Stimulated activated CD8-positive, alpha-beta memory T cell treated with anti-CD3 and anti-CD28 coated beads, Interleukin-4, amount 100 ng/mL, for 4 hours (primary cell): ENCODE measurements around the gene XCL2.
"Not testable (repeated sequence)": the region's sequence is repeated elsewhere in the genome, so short reads cannot be mapped to it uniquely, and the experiment has no call there.

ENCODE experiments used
- DNase-seq, 2 donors: peaks; one replicate each; pipeline ENCODE4 v3.0.0-alpha.2; 2020; ENCODE audit warnings: low read depth in 2 of 2, low spot score in 1 of 2

Gene XCL2

DNA sequence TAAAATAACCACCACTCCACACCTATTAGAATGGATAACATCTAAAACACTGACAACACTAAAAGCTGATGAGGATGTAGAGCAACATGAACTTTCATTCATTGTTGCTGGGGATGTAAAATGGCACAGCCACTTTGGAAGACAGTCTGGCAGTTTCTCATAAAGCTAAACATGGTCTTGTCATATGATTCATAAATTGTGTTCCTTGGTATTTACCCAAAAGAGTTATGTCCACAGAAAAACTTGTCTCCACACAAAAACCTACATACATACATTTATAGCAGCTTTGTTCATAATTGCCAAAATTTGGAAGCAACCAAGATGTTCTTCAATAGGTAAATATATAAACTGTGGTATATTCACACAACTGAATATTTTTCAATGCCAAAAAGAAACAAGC is 16.6 kb upstream of the XCL2 start:
- no peak for DNase-seq

- no peak for DNase-seq
Observed at GRCh38 chr1:168556647-168557046, 12.8 kb upstream of the XCL2 start.

DNA sequence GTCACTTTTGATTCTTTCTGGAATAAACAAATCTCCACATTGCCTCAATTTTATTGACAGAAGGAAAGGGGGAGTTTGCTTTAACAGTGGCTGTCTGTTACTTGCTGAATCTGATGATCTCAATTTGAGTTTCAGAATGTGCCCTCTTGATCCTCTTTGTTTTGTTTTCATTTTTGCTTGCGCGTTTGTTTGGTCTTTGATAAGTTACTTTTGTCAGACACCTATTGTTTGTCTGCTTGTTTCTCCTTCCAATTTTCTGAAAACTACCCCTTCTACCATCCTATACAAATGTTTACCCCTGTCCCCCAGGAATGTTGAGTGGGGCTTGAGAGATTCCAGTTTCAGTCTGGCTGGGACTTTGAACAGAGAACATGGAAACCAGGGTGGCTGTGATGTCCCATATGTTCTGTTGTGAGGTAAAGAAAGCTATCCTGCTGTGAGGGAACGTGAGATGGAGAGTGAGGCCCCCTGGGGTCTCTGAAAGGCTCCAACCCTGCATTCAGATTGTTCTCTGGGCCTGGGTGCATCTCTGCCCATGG is 11.8 kb upstream of the XCL2 start:
- DNase-seq = no peak

DNA sequence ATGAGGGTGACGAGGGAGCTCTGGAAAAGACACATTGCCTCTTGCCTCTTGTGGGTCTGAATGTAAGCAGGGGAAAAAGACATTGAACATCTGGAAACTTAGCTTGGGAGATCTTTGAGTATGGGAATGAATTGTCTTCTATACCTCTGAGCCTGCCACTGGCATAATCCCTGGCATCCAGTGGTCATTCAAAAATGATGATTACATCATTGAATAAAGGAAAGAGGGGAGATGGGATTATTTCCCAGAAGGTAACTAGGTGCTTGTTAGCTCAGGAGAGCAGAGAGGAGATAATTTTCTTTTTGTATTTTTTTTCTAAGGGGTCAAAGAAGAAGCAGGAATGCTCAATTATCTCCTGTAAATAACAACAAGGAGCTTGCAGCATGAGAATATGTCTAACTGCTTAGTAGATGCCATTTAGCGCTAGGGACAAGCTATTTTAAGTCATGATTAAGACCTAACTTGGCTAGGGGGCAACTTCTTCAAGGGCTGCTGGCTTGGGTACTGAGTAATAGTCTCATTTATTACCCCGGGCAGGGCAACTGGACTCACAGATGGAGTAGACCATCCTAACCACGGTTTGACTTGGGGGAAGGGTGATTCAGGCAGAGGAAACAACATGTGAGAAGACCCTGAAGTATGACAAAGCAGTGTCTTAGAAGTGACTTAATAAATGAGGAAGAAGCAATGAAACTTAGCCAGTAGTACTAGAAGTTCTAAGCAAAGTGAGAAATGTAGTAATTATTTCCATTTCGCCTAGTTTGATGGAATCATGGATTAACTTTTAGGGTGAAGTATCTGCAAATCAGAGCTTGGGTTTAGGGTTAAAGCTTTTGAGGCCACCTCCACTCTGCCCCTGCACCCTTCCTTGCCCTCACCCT is 11.0 kb upstream of the XCL2 start:
- DNase-seq = no peak

- no peak for DNase-seq
Observed at GRCh38 chr1:168553680-168554553, 10.1 kb upstream of the XCL2 start.

GRCh38 chr1:168552961-168553360 is 9.2 kb upstream of the XCL2 start:
- no peak for DNase-seq

GRCh38 chr1:168551688-168552087 is 7.9 kb upstream of the XCL2 start:
- DNase-seq = no peak

DNA sequence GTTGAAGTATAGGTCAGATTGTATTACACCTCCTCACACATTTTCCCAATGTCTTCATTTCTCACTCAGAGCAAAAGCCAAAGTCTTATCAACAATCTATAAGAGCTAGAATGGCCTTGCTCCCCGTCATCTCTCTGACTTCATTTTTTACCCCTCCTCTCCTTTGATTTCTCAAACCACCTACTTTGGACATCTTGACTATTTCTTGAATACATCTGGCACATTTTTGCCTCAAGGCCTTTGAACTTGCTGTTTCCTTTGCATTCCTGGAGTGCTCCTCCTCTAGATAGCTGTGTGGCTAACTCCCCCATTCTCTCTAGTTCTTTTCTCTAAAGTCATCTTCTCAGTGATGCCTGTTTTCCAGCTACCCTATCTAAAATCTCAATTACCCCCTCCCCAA is 7.2 kb upstream of the XCL2 start:
- no peak for DNase-seq

DNA sequence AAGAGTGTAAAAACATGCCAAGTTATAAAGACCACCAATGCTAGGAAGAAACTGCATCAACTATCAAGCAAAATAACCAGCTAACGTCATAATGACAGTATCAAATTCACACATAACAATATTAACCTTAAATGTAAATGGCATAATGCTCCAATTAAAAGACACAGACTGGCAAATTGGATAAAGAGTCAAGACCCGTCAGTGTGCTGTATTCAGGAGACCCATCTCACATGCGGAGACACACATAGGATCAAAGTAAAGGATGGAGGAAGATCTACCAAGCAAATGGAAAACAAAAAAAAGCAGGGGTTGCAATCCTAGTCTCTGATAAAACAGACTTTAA is 2.7 kb upstream of the XCL2 start:
- not testable (repeated sequence) for DNase-seq

GRCh38 chr1:168545678-168546552 is 2.1 kb upstream of the XCL2 start:
- DNase-seq = not testable (repeated sequence)

GRCh38 chr1:168542978-168543377 is 819 bp downstream of the XCL2 start:
- DNase-seq = not testable (repeated sequence)

GRCh38 chr1:168540798-168541197 is 3.0 kb downstream of the XCL2 start:
- DNase-seq = not testable (repeated sequence)

GRCh38 chr1:168535536-168535935 is 8.3 kb downstream of the XCL2 start:
- no peak for DNase-seq

DNA sequence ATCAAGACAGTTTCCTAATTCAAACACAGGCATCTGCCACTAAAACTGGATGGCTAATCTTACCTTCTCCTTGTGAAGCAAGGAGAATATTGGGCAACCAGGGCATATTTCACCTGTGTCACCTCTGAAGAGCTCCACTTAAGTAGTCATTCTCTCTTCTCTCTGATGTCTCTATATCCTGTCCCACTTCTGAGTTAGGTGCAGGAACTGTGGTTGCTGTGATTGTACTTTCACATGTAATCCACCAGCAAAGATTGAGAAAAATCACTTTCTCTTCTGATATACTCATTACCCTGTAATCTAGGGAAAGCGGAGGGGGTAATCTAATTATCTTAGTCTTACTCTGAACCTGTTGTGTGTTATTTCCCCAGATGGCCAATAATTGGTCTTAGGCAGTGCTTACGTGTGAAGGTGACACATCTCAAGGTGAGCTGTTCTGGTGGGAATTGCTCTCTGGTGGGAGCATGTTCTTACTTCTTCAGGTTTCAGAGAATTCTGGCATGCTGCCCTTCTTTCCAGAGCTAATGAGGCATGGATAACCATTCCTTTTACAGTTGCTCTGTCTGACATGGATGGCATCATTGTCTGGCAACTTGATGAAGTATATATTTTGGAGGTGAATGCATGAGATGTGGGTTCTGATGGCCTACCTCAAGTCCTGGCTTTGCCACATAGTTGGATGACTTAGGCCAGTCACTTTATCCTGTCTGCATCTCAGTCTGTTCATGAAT is 12.0 kb downstream of the XCL2 start:
- no peak for DNase-seq

DNA sequence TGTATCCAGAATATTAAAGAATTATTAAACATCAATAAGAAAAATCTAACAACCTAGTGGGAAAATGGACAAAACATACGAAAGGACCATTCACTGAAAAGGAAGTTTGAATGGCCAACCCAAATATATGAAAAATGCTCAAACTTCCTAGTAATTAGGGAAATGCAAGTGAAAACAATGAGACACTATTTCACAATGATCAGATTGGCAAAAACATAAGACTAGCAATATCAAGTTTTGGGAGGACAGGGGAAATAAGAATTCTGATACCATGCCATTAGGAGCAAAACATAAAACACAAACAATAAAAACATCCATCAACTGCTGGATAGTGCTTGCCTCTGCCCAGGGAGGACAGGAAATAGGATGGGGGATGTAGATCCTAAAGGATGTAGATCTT is 14.3 kb downstream of the XCL2 start:
- no peak for DNase-seq

- no peak for DNase-seq
Observed at GRCh38 chr1:168521401-168522000, 22.3 kb downstream of the XCL2 start.

- DNase-seq = no peak
Observed at GRCh38 chr1:168520832-168521231, 23.0 kb downstream of the XCL2 start.

DNA sequence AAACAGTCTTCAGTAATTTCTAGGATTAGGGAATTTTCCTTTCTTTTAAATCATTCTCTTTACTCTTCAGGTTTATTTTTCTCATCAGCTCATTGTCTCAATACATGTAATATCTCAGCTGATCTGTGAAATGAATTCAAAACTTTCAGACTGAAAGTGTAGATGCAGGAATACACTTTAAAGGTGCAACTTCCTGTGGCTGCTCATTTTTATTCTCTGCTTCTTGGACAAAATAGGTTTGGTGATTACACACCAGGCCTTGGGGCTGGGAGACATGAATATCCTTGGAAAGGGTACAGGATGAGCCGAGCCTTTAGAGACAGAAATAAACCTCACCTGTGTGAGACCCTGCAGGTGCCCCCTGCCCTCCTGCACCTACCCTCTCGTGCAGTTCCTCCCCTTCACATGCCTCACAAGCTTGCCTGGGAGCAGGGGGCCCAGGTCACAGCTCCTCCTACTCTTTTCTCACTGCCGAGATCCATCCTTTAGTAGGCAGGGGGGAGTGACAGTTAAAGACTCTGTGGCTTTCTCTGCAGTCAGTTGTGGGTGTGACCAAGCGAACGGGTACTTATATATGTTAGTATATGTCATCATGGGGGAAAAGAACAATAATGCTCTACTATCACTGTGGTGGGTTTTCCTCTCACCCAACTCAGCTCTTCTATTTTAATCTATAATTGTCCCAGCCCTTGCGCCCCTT is 23.6 kb downstream of the XCL2 start:
- peak in 1 of 2 donors; percentile 42 for DNase-seq

DNA sequence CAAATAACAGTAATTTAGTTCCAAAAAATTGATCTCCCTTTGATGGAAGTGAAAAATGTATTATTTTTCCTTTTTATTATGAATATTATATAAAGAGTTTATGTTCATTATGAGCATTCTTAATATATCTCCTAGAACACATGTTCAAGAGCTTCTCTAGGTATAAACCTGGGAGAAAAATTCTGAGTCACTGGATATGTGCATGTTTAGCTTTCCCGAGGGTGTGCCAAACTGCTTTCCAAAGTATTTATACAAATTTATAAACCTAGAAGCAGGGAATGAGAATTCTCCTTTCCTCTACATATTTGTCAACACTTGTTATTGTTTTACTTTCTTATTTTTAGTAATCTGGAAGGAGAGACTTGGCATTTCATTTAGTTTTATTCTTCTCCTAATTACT is 25.0 kb downstream of the XCL2 start:
- DNase-seq = no peak
